SW 1271 (cell line): ENCODE results near the gene SCN9A.

Source experiments
- DNase-seq, 2 experiments: peaks; one replicate each; lab custom pipeline; 2025; lab: John Stamatoyannopoulos, UW

Gene SCN9A

DNA sequence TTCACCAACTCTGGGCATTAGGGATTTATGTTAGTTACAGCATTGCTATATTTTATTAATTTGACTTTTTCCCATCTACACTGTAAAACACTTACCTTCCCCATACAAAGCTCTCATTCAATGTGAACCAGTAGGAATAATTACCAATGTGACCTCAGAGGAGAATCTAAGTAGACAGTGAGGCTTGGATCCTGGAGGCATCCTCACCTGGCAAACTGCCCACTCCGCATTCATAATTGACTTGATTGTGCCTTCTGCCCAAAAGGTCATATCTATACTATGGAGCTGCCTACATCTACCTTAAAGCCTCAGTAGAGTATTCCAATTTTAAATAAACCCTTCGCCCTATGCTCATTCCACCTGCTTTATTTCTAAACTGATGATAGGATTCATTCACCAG, 202.5 kb downstream of the SCN9A start:
- DNase-seq: no peak

DNA sequence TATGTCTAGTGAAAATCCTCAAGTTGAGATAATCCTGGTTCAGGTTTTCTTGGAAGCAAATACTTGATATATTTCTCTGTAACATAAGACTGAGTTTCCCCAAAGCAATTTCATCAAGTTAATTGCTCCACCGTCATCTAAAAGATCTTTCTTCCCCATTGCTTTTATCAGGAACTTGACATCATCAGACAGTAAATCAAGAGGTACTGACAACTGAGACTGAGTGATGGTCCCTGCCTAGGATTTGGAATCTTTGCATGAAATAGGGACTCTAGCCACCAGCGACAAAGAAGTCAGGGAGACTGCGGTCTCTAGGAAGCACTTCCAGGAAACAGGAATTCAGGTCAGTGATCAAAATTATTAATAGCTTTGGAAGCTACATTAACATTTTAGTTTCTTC, 204.5 kb downstream of the SCN9A start:
- no peak for DNase-seq

DNA sequence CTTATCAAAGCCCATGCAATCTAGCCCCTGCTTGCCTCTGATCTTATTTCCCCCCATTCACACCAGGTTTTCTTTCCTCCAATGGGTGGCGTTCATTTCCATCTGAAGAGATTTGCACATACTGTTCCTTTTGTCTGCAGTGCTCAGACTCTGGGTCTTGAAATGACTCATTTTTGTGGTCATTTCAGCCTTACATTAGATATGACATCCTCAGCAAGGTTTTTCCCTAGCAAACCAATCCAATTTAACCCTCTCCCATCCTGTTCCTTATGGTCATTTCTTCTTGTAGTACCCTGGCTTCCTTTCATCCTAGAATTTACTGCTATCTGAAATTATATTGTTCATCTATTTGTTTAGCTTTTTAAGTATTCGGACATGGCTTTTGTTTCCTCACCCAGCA, 205.4 kb downstream of the SCN9A start:
- no peak for DNase-seq

DNA sequence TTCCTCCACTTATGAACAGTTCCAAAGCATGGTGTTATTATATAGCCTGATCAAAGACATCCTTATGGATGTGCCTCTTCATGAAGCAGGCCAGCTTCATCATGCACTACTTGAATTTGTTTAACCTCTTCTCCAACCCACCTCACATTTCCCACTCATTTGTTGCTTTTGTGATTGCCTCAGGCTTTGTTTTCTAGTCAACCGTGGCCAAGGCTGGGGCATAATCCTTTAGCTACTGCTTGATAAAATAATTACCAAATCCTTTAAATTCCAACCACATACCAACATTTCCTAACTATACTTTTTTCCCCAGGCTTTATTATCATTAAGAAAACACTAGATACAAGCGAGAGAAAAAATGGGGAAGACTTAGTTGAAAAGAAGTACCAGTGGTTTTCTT, 208.3 kb downstream of the SCN9A start:
- no peak for DNase-seq

DNA sequence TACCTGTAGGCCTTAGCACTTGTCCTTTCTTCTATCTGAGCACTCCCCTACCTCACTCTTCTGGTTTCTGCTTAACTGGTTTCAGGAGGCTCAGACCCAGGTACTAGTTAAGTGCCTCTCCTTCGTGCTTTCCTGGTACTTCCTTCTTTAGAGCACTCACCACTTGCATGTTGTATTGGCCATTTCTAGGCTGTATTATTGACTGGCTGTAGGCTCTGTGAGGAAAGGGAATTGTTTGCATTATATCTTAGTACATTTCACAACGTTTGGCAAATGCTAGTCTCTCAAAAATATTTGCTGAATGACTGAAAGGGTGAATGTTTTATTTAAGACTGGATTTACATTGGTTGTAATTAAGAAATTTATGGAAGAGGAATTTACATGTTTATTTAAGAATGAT, 212.0 kb downstream of the SCN9A start:
- no peak for DNase-seq

DNA sequence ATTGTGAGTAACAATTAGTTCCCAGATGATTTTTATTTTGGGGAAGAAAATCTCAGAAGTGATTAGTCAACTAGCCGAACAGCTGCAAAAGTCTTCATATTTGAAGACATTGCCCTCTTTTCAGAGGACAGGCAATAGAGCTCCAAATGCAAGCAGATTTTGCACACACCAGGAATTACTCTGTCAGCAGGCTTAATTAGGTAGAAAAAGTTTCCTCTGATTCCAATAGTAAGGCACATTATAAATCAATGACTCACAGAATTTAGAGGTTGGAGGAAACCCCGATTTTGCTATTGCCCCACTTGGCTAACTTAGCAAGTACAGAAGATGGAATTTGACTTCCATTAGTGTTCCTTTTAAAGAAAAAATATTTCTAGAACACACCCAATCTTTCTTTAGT, 217.2 kb downstream of the SCN9A start:
- DNase-seq: no peak

DNA sequence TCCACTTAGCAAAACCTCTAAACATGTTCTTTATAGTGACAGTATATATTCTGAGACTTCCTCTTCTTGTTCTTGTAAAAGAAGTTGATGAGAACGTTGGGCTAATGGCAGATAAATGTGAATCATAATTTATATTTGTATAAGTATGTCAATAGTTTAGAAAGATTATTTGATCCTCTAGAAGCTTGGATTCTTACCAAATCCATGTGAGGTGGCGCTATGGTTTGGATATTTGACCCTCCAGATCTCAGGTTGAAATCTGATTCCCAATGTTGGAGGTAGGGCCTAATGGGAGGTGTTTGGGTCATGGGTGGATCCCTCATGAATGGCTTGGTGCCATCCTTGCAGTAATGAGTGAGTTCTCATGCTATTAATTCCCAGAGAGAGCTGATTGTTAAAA, 218.2 kb downstream of the SCN9A start:
- no peak for DNase-seq

DNA sequence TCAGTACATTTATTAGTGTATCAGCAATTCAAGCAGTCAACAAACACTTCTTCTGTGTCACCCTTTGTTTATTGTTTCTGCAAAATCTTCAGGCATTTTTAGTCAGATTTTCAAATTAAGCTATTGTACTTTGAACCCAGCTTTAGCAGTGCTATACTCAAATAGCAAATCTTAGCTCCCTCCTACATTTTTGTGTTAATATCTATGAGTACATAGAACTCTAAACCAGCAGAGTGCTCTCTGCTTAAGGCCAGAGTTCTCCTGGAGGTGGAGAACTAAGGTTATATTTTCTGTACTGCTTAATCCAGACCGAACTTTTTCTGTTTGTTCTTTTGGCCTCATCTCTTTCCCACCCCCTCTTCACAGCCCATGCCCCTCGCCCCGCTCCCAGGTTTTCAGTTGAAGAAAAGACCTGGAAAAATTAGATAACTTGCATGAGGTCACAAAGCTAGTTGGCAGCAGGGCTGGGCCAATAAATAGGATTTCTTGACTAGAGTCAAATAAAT, 218.7 kb downstream of the SCN9A start:
- no peak for DNase-seq

DNA sequence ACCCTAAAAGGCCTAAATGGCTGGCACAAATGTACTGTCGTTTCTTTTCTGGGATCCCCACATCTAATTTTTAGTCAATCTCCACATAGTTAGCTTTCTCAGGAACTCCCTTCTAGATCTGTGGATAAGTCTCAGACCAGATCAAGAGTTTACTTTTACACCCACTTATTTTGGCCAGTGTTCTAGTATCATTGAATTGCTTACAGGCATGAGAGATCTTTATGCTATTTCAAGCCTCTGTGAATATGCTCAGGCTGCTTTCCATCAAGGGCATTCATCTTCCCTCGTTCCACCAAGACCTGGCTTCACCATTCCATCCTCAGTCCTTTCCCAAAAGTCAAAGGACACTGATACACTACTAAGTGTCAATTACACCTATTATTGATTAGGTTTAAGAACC, 220.2 kb downstream of the SCN9A start:
- no peak for DNase-seq

DNA sequence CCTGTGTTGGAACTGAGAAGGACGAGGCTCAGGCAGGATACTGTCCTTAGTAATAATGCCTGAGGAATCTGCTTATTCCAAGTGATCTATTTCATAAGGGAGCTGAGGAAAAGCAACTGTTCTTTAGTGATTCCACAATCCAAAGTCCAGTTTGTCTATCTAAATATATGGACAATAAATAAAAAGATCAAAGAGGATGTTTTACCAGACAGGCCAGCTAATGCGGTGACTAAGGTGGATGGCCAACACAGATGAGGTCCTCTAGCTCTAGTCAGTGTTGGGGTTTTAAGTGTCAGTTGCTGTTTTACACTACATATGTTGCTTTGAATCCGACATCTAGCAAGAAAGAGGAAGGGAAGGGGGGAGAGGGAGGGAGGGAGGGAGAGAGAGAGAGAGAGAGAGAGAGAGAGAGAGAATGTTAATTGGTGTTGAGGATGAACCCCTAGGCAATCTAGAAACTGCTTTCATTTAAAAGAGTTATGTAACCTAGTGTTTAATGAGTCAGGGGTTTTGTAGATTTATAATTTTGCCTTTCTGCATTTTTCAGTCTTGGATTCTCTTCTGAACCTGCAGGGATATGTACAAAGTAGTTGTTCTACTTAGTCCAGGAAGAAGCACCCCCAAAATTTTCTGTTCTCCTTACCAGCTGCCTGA, 220.9 kb downstream of the SCN9A start:
- no peak for DNase-seq

DNA sequence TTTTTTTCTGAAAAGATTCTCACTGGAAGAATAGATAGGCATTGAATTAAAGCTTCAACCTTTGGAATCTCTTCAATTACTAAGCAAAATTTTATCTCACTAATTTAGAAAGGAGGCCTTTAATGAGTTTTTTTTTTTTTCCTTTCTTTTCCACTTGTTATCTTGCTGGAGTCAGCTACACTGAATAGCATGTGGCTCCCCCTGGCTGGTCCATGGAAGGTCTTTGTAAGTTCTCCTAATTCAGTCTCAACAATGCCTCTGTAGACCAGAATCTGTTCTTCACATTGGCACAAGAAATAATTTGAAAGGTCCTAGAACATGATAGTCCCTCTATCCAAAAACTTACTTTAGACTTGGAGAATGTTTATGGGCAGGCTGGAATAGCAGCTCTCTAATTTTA, 223.7 kb downstream of the SCN9A start:
- DNase-seq: no peak

DNA sequence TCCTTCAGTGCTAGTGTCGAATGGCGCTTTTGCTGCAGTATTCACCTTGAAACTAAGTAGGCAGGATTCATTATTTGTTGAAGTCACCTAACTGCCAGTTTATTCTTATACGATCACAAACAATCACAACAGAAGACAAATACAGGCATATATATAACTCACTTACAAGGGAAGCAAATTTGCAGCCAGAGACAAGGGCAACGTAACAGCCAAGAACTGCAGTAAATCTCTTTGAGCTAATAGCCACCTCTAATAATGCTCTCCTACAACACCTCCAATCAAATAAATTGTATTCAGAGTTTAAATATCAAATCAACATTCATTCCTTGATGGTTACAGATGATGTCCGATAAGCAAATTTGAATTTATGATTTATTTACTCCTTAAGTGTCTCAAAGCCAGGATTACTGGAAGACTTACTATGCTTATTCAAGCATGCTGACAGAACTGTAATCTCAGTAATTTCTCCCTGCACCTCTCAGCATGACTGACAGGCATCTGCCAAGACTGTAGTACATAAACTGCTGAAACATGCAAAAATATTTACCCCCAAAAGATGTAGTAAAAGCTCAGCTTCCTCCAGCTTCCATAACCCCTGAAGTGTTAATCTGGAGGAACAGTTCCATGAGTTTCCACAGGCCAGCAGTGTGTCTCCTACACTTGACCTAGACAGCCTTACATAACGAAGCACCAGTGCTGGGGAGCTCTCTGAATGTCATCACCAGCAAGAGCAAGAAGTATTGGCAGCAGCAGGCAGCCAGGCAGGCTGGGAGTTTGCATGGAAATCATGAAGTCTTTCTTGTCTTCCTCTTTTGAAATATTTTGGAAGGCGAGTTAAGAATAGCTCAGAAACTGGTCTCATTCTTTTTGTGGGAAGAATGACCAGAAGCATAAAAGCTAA, 227.0 kb downstream of the SCN9A start:
- DNase-seq: no peak

DNA sequence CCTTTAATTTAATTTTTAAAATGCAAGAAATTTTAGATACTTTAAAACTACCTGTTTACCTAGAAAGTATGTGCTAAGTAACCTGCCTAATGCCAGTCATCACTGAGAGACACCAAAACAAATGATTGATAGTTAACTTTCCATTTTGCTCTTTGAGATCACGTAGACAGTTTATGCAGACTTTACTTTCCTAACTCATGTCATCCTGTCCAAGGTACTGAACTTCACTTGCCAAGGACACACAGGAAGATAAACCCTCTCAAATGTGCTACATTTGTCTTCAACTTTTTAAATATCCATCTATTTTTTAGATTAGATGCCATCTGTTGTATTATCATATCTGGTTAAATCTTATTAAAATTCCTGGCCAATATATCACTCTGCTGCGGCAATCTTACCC, 227.9 kb downstream of the SCN9A start:
- no peak for DNase-seq
